ENCODE measurements around the gene CTSD. TPM values are rescaled to one million over a fixed set of nuclear protein-coding genes. Genes with fewer than 3 reads are reported as not detected.

Gene CTSD
- total and polyA plus RNA-seq, 2 of the 4 experiments (the other 2 are of a cell fraction), result 39.8 to 166 TPM

GRCh38 chr11:1810761-1811160 lies 47.0 kb upstream of the CTSD start:
- DNase-seq (no peak), ATAC-seq (ENCODE audit: low read depth) (no peak)
- intact Hi-C loops (cut with micrococcal nuclease), result no loop called here
- H3K56ac ChIP-seq (ENCODE audit: extremely low read depth, insufficient read depth, low read length), result no peak overlapping the region
- H3K4me2 ChIP-seq (ENCODE audit: low read depth, low read length), result no peak overlapping the region
- H3K9ac ChIP-seq (ENCODE audit: low read depth, low read length), result no peak overlapping the region
- no peak overlapping the region for H3K27ac ChIP-seq (ENCODE audit: insufficient read depth, low read length)
- H3K27me3 ChIP-seq (ENCODE audit: control insufficient read depth, insufficient read depth, low read length), result peaks cover 47% of the 10 kb centered on the region
- H2BK5ac ChIP-seq (ENCODE audit: low read depth, low read length, poor library complexity, severe bottlenecking), result no peak overlapping the region
- no peaks in the 10 kb centered on the region for H3K36me3 ChIP-seq (ENCODE audit: control insufficient read depth, insufficient read depth, low read length)
- H3K23ac ChIP-seq (ENCODE audit: low read depth, low read length), result no peak overlapping the region
- no peak overlapping the region for H3K4me3 ChIP-seq (ENCODE audit: insufficient read depth, low read depth, low read length)
- 55% methylated on average over 2 of the region's 10 CpGs; no CpG with 5 or more reads in 1 of the 2 experiments for WGBS, 2 experiments (ENCODE audit: extremely low coverage in 2 of 2, insufficient read length in 1 of 2)
- H2AK9ac ChIP-seq (replicated peaks; ENCODE audit: low read depth, low read length, poor library complexity), result no peak overlapping the region
- no peak overlapping the region for H2BK15ac ChIP-seq (ENCODE audit: low read depth, low read length)
- no peak for TF ChIP-seq SMC3 (IDR thresholded peaks at IDR 0.05; ENCODE audit: low read depth, low read length)
- TF ChIP-seq, protein P1, sequence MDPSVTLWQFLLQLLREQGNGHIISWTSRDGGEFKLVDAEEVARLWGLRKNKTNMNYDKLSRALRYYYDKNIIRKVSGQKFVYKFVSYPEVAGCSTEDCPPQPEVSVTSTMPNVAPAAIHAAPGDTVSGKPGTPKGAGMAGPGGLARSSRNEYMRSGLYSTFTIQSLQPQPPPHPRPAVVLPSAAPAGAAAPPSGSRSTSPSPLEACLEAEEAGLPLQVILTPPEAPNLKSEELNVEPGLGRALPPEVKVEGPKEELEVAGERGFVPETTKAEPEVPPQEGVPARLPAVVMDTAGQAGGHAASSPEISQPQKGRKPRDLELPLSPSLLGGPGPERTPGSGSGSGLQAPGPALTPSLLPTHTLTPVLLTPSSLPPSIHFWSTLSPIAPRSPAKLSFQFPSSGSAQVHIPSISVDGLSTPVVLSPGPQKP (IDR thresholded peaks at IDR 0.05; ENCODE audit: borderline replicate concordance, low read depth, low read length), result no peak
- TF ChIP-seq RFX5 (IDR thresholded peaks at IDR 0.05; ENCODE audit: low read depth, low read length), result no peak
- TF ChIP-seq MAZ (IDR thresholded peaks at IDR 0.05; ENCODE audit: borderline replicate concordance, low read depth, low read length), result no peak
- TF ChIP-seq USF2 (IDR thresholded peaks at IDR 0.05; ENCODE audit: low read depth, low read length), result no peak
- dilution Hi-C loops (cut with HindIII; ENCODE audit: low sequenced_read_pairs, unreplicated experiment), result no loop called here
- H4K8ac ChIP-seq (ENCODE audit: low read depth in 2 of 2, low read length in 2 of 2), result no peak overlapping the region
- no peak overlapping the region for H4K5ac ChIP-seq (ENCODE audit: low read depth, low read length)
- no peak overlapping the region for H2BK120ac ChIP-seq (ENCODE audit: low read depth, low read length)
- H2BK20ac ChIP-seq (ENCODE audit: low read depth, low read length), result no peak overlapping the region
- no peak overlapping the region for H3K14ac ChIP-seq (replicated peaks; ENCODE audit: low read depth, low read length)
- no peaks in the 10 kb centered on the region for H3K9me1 ChIP-seq (ENCODE audit: insufficient read depth, low read length)
- peaks cover 9% of the 10 kb centered on the region for H3K9me3 ChIP-seq (ENCODE audit: control insufficient read depth, insufficient read depth, low read length)
- no peaks in the 10 kb centered on the region for H3K4me1 ChIP-seq (ENCODE audit: control insufficient read depth, insufficient read depth, low read length)
- no peaks in the 10 kb centered on the region for H4K20me1 ChIP-seq (ENCODE audit: insufficient read depth, low read length)
- H2AK5ac ChIP-seq (ENCODE audit: low read depth, low read length), result no peak overlapping the region
- CTCF ChIA-PET, result no interaction called here
- H3K4ac ChIP-seq (ENCODE audit: low read depth, low read length), result no peak overlapping the region
- no peak overlapping the region for H3K18ac ChIP-seq (ENCODE audit: low read depth, low read length)
- BruUV-seq (replicated peaks), result no TSS peak
- H4K91ac ChIP-seq (ENCODE audit: insufficient read depth, low read depth, low read length), result no peak overlapping the region
- in situ Hi-C loops (cut with MboI; ENCODE audit: low sequenced_read_pairs), result no loop called here
- POLR2A ChIA-PET (ENCODE audit: unreplicated experiment), result no interaction called here
- H3K79me1 ChIP-seq (ENCODE audit: low read depth in 1 of 2, low read length in 2 of 2), result no peaks in the 10 kb centered on the region
- no peak overlapping the region for H2AFZ ChIP-seq (replicated peaks; ENCODE audit: low read length, poor library complexity)

Data from IMR-90 (cell line).